WTC11 (cell line): ENCODE results near the gene XRCC4. TPM values are rescaled to one million over a fixed set of nuclear protein-coding genes. Genes with fewer than 3 reads are reported as not detected.

Experiments
- ATAC-seq: fragments of 200-7000 bp; cut with Tn5 transposase; 2 replicates; pipeline ENCODE4 v1.10.0; 2021; ENCODE audit warnings: mild to moderate bottlenecking, moderate library complexity
- CTCF ChIA-PET: fragments of 300-600 bp; sonication (Branson Sonifier 250); formaldehyde crosslinking; loops from one replicate; lab custom pipeline; 2021; ENCODE audit warnings: antibody characterized with exemption; lab: Charles Lee
- POLR2A ChIA-PET: fragments of 350-600 bp; sonication (Branson Sonifier 250); formaldehyde crosslinking; loops from one replicate; lab custom pipeline; 2021; ENCODE audit warnings: antibody characterized with exemption; lab: Charles Lee
- DNase-seq: peaks from one replicate; pipeline ENCODE4 v3.0.0; 2021; ENCODE audit warnings: low spot score
- H3K27ac Mint-ChIP-seq: 2 replicates; pipeline ENCODE4 v1.8.0; 2021; ENCODE audit warnings: mixed read lengths
- H3K27me3 Mint-ChIP-seq: 2 replicates; pipeline ENCODE4 v1.8.0; 2021; ENCODE audit warnings: low read depth, mild to moderate bottlenecking, moderate library complexity, mixed read lengths
- H3K36me3 Mint-ChIP-seq: 2 replicates; pipeline ENCODE4 v1.8.0; 2021; ENCODE audit warnings: mixed read lengths
- H3K4me1 Mint-ChIP-seq: 2 replicates; pipeline ENCODE4 v1.8.0; 2022; ENCODE audit warnings: mixed read lengths
- H3K4me3 Mint-ChIP-seq: 2 replicates; pipeline ENCODE4 v1.8.0; 2021; ENCODE audit warnings: mild to moderate bottlenecking, moderate library complexity, mixed read lengths
- H3K9me3 Mint-ChIP-seq: 2 replicates; pipeline ENCODE4 v1.8.0; 2021; ENCODE audit warnings: mixed read lengths
- ATF2 ChIP-seq: sonication (generic); formaldehyde crosslinking; IDR thresholded peaks from 2 replicates; pipeline ENCODE4 v1.8.1; 2022; ENCODE audit warnings: low read depth, missing genetic modification reagents, borderline replicate concordance
- CBFB ChIP-seq: sonication (generic); formaldehyde crosslinking; IDR thresholded peaks from 2 replicates; pipeline ENCODE4 v1.8.1; 2022; ENCODE audit warnings: mild to moderate bottlenecking, low read depth, missing genetic modification reagents
- E2F4 ChIP-seq: sonication (generic); formaldehyde crosslinking; IDR thresholded peaks from 2 replicates; pipeline ENCODE4 v1.8.1; 2022; ENCODE audit warnings: low read depth, mild to moderate bottlenecking, moderate library complexity, missing genetic modification reagents, borderline replicate concordance
- ELF4 ChIP-seq: sonication (generic); formaldehyde crosslinking; IDR thresholded peaks from 2 replicates; pipeline ENCODE4 v1.8.1; 2022; ENCODE audit warnings: low read depth, mild to moderate bottlenecking, moderate library complexity, missing genetic modification reagents
- ERG ChIP-seq: fragments of 250-450 bp; sonication (Bioruptor Pico); IDR thresholded peaks from 2 replicates; pipeline ENCODE4 v1.8.0; 2021; ENCODE audit warnings: mild to moderate bottlenecking
- ESRRA ChIP-seq: sonication (generic); formaldehyde crosslinking; IDR thresholded peaks from 2 replicates; pipeline ENCODE4 v1.8.1; 2022; ENCODE audit warnings: mild to moderate bottlenecking, missing genetic modification reagents, borderline replicate concordance
- ETV6 ChIP-seq: sonication (generic); formaldehyde crosslinking; IDR thresholded peaks from 2 replicates; pipeline ENCODE4 v1.8.1; 2022; ENCODE audit warnings: mild to moderate bottlenecking, missing genetic modification reagents
- FOXP4 ChIP-seq: sonication (generic); formaldehyde crosslinking; IDR thresholded peaks from 2 replicates; pipeline ENCODE4 v1.8.0; 2022; ENCODE audit warnings: mild to moderate bottlenecking, missing genetic modification reagents
- GABPB1 ChIP-seq: sonication (generic); formaldehyde crosslinking; IDR thresholded peaks from 2 replicates; pipeline ENCODE4 v1.8.1; 2023; ENCODE audit warnings: mild to moderate bottlenecking, missing genetic modification reagents
- HMGA2 ChIP-seq: fragments of 250-450 bp; sonication (Bioruptor Pico); IDR thresholded peaks from 2 replicates; pipeline ENCODE4 v1.4.0; 2021; ENCODE audit warnings: mild to moderate bottlenecking, moderate library complexity
- KAT7 ChIP-seq: sonication (generic); formaldehyde crosslinking; IDR thresholded peaks from 2 replicates; pipeline ENCODE4 v1.8.1; 2023; ENCODE audit warnings: missing genetic modification reagents, mild to moderate bottlenecking, borderline replicate concordance
- MXD4 ChIP-seq: fragments of 250-450 bp; sonication (Bioruptor Pico); IDR thresholded peaks from 2 replicates; pipeline ENCODE4 v1.8.0; 2021; ENCODE audit warnings: mild to moderate bottlenecking, moderate library complexity, borderline replicate concordance
- SP1 ChIP-seq: sonication (generic); formaldehyde crosslinking; conservative IDR thresholded peaks from 2 replicates; pipeline ENCODE4 v1.8.1; 2022; ENCODE audit warnings: missing genetic modification reagents
- TEAD4 ChIP-seq: sonication (generic); formaldehyde crosslinking; IDR thresholded peaks from 2 replicates; pipeline ENCODE4 v1.8.0; 2022; ENCODE audit warnings: mild to moderate bottlenecking, missing genetic modification reagents
- ZBTB43 ChIP-seq: sonication (generic); formaldehyde crosslinking; IDR thresholded peaks from 2 replicates; pipeline ENCODE4 v1.8.1; 2023; ENCODE audit warnings: mild to moderate bottlenecking, missing genetic modification reagents
- ZMAT4 ChIP-seq: fragments of 250-450 bp; sonication (Bioruptor Pico); IDR thresholded peaks from 2 replicates; pipeline ENCODE4 v1.9.0; 2021; ENCODE audit warnings: mild to moderate bottlenecking
- ZNF121 ChIP-seq: sonication (generic); formaldehyde crosslinking; IDR thresholded peaks from 2 replicates; pipeline ENCODE4 v1.8.0; 2023; ENCODE audit warnings: missing genetic modification reagents
- ZNF138 ChIP-seq: sonication (generic); formaldehyde crosslinking; conservative IDR thresholded peaks from 2 replicates; pipeline ENCODE4 v1.8.1; 2022; ENCODE audit warnings: mild to moderate bottlenecking, moderate library complexity, missing genetic modification reagents
- ZSCAN18 ChIP-seq: fragments of 250-450 bp; sonication (Bioruptor Pico); IDR thresholded peaks from 2 replicates; pipeline ENCODE4 v2.1.2; 2022; ENCODE audit warnings: mild to moderate bottlenecking, moderate library complexity
- total RNA-seq: library from RNA; stranded (reverse); gene quantifications from 3 replicates; pipeline ENCODE4 v1.2.3, GENCODE V29; 2021

The XRCC4 gene
- total RNA-seq, 1 experiment from 2014 or later, result 13.5 TPM

- TF ChIP-seq ZBTB43 (CRISPR knock-in tag) (no peak), ELF4 (no peak), SP1 (CRISPR knock-in tag) (no peak), FOXP4 (CRISPR knock-in tag) (no peak), E2F4 (CRISPR knock-in tag) (no peak), ZNF138 (CRISPR knock-in tag) (no peak), HMGA2 (CRISPR knock-in tag) (no peak), ZMAT4 (no peak), ATF2 (CRISPR knock-in tag) (no peak), TEAD4 (CRISPR knock-in tag) (no peak)
These were observed 291.0 kb downstream of the XRCC4 start (continued) for GRCh38 chr5:83368319-83368718.

- POLR2A ChIA-PET, result no interaction called here
- Mint-ChIP-seq H3K9me3 (peaks cover 23% of the 10 kb centered on the region), H3K27me3 (no peaks in the 10 kb centered on the region), H3K36me3 (peaks cover 5% of the 10 kb centered on the region), H3K4me3 (no peak overlapping the region), H3K4me1 (peaks cover 6% of the 10 kb centered on the region), H3K27ac (no peak overlapping the region)
- DNase-seq (no peak), ATAC-seq (no peak)
- CTCF ChIA-PET, result no interaction called here
- TF ChIP-seq KAT7 (CRISPR knock-in tag), result no peak
- no peak for TF ChIP-seq ESRRA
- no peak for TF ChIP-seq ZSCAN18 (CRISPR knock-in tag)
These were observed 291.5 kb downstream of the XRCC4 start for GRCh38 chr5:83368835-83369234.

- H3K36me3 Mint-ChIP-seq, result peaks cover 5% of the 10 kb centered on the region
- H3K27ac Mint-ChIP-seq, result no peak overlapping the region
- peaks cover 6% of the 10 kb centered on the region for H3K4me1 Mint-ChIP-seq
- no peaks in the 10 kb centered on the region for H3K27me3 Mint-ChIP-seq
- DNase-seq (no peak), ATAC-seq (no peak)
- peaks cover 15% of the 10 kb centered on the region for H3K9me3 Mint-ChIP-seq
- no peak for TF ChIP-seq TEAD4 (CRISPR knock-in tag)
- no peak for TF ChIP-seq ERG
- no peak for TF ChIP-seq ETV6
- TF ChIP-seq ZNF121 (CRISPR knock-in tag), result no peak
- no peak for TF ChIP-seq CBFB (CRISPR knock-in tag)
- no peak for TF ChIP-seq ZBTB43 (CRISPR knock-in tag)
- TF ChIP-seq GABPB1 (CRISPR knock-in tag), result no peak
- TF ChIP-seq MXD4 (CRISPR knock-in tag), result no peak
- TF ChIP-seq, all 79 proteins: peak for 0
- H3K4me3 Mint-ChIP-seq, result no peak overlapping the region
- POLR2A ChIA-PET, result no interaction called here
- CTCF ChIA-PET, result no interaction called here
These were observed 293.6 kb downstream of the XRCC4 start for GRCh38 chr5:83370957-83371356.
